OCI-LY1 (cell line): ENCODE data around the gene MACROD2.

Experiments used
- H2AFZ ChIP-seq: fragments of 200-600 bp; sonication (generic), shearing (Covaris generic); 2 replicates; pipeline ENCODE4 v1.6.0; 2014; ENCODE audit warnings: antibody characterized with exemption, mild to moderate bottlenecking, low read length
- H3F3A ChIP-seq: fragments of 200-600 bp; sonication (generic), shearing (Covaris generic); 2 replicates; pipeline ENCODE4 v1.6.0; 2014; ENCODE audit warnings: mild to moderate bottlenecking, antibody characterized with exemption, low read length, moderate library complexity; ENCODE audit not compliant: insufficient read depth
- H3K27ac ChIP-seq: fragments of 200-600 bp; sonication (generic); 2 replicates; pipeline ENCODE4 v1.5.1; 2014; ENCODE audit warnings: low read length, mixed run types, mild to moderate bottlenecking, low read depth; ENCODE audit not compliant: poor library complexity, severe bottlenecking
- H3K27me3 ChIP-seq: fragments of 200-600 bp; sonication (generic); 2 replicates; pipeline ENCODE4 v1.6.0; 2014; ENCODE audit warnings: antibody characterized with exemption, mild to moderate bottlenecking, low read length, moderate library complexity; ENCODE audit not compliant: insufficient read depth
- H3K36me3 ChIP-seq: fragments of 200-600 bp; sonication (generic); 2 replicates; pipeline ENCODE4 v1.6.1; 2014; ENCODE audit warnings: mild to moderate bottlenecking, antibody characterized with exemption, low read length, moderate library complexity, mixed read lengths; ENCODE audit not compliant: insufficient read depth
- H3K4me1 ChIP-seq: fragments of 200-600 bp; sonication (generic); 2 replicates; pipeline ENCODE4 v1.5.1; 2014; ENCODE audit warnings: mild to moderate bottlenecking, low read length, moderate library complexity; ENCODE audit not compliant: insufficient read depth, severe bottlenecking
- H3K4me2 ChIP-seq: fragments of 200-600 bp; sonication (generic), shearing (Covaris generic); 2 replicates; pipeline ENCODE4 v1.6.1; 2014; ENCODE audit warnings: low read length
- H3K4me3 ChIP-seq: fragments of 200-600 bp; sonication (generic); 2 replicates; pipeline ENCODE4 v1.5.1; 2014; ENCODE audit warnings: low read length, low read depth, mild to moderate bottlenecking, mixed read lengths; ENCODE audit not compliant: poor library complexity, severe bottlenecking
- H3K79me2 ChIP-seq: fragments of 200-600 bp; shearing (Covaris generic); 2 replicates; pipeline ENCODE4 v1.6.1; 2016; ENCODE audit warnings: mixed run types, low read length, mixed read lengths; ENCODE audit not compliant: insufficient read depth
- H3K9ac ChIP-seq: fragments of 200-600 bp; sonication (generic), shearing (Covaris generic); 2 replicates; pipeline ENCODE4 v1.6.1; 2014; ENCODE audit warnings: mild to moderate bottlenecking, low read length, mixed read lengths
- H3K9me2 ChIP-seq: fragments of 200-600 bp; sonication (generic), shearing (Covaris generic); 2 replicates; pipeline ENCODE4 v1.6.1; 2014; ENCODE audit warnings: low read depth, mild to moderate bottlenecking, low read length, mixed read lengths
- H3K9me3 ChIP-seq: fragments of 200-600 bp; shearing (Covaris generic); 2 replicates; pipeline ENCODE4 v1.6.1; 2014; ENCODE audit warnings: low read length, mixed read lengths
- H4K20me1 ChIP-seq: fragments of 200-600 bp; sonication (generic), shearing (Covaris generic); 2 replicates; pipeline ENCODE4 v1.6.0; 2016; ENCODE audit warnings: mild to moderate bottlenecking, low read length; ENCODE audit not compliant: insufficient read depth
- CTCF ChIP-seq: fragments of 200-600 bp; sonication (generic), shearing (Covaris generic); IDR thresholded peaks from 2 replicates; pipeline ENCODE4 v1.5.1; 2017; ENCODE audit warnings: mild to moderate bottlenecking, antibody characterized with exemption, low read length, moderate library complexity, mixed read lengths
- EZH2 ChIP-seq: fragments of 200-600 bp; sonication (generic), shearing (Covaris generic); IDR thresholded peaks from 2 replicates; pipeline ENCODE4 v1.8.0; 2017; ENCODE audit warnings: borderline replicate concordance, mixed run types, mild to moderate bottlenecking, antibody characterized with exemption, low read length, moderate library complexity, mixed read lengths

The MACROD2 gene

GRCh38 chr20:15916623-15917022, 1921.3 kb downstream of the MACROD2 start:
- TF ChIP-seq CTCF (no peak), EZH2 (no peak)
- H3K4me1 ChIP-seq, result no peaks in the 10 kb centered on the region
- H3K36me3 ChIP-seq, result no peaks in the 10 kb centered on the region
- no peak overlapping the region for H3K4me3 ChIP-seq
- no peaks in the 10 kb centered on the region for H3K9me2 ChIP-seq
- H3K9me3 ChIP-seq, result no peaks in the 10 kb centered on the region
- no peak overlapping the region for H3K4me2 ChIP-seq
- H3K79me2 ChIP-seq, result no peaks in the 10 kb centered on the region
- no peaks in the 10 kb centered on the region for H3F3A ChIP-seq
- H4K20me1 ChIP-seq, result no peaks in the 10 kb centered on the region
- no peak overlapping the region for H3K27ac ChIP-seq
- H3K27me3 ChIP-seq, result no peaks in the 10 kb centered on the region
- H2AFZ ChIP-seq, result no peak overlapping the region
- no peak overlapping the region for H3K9ac ChIP-seq

- Histone ChIP-seq H3F3A (no peaks in the 10 kb centered on the region), H3K9me3 (no peaks in the 10 kb centered on the region), H2AFZ (no peak overlapping the region), H3K27me3 (no peaks in the 10 kb centered on the region), H3K9ac (no peak overlapping the region), H3K9me2 (no peaks in the 10 kb centered on the region), H3K4me2 (no peak overlapping the region), H3K79me2 (no peaks in the 10 kb centered on the region), H4K20me1 (no peaks in the 10 kb centered on the region), H3K36me3 (no peaks in the 10 kb centered on the region), H3K4me3 (no peak overlapping the region), H3K4me1 (no peaks in the 10 kb centered on the region), H3K27ac (no peak overlapping the region)
- TF ChIP-seq EZH2 (no peak), CTCF (no peak)
These were observed 1922.0 kb downstream of the MACROD2 start for GRCh38 chr20:15917283-15917682.

- Histone ChIP-seq H3F3A (no peaks in the 10 kb centered on the region), H2AFZ (no peak overlapping the region), H3K79me2 (no peaks in the 10 kb centered on the region), H3K9ac (no peak overlapping the region), H3K4me2 (no peak overlapping the region), H3K4me3 (no peak overlapping the region), H3K9me2 (no peaks in the 10 kb centered on the region), H3K4me1 (no peaks in the 10 kb centered on the region), H4K20me1 (no peaks in the 10 kb centered on the region), H3K9me3 (no peaks in the 10 kb centered on the region), H3K36me3 (no peaks in the 10 kb centered on the region), H3K27ac (no peak overlapping the region), H3K27me3 (no peaks in the 10 kb centered on the region)
- no peak for TF ChIP-seq EZH2
- TF ChIP-seq CTCF, result no peak
These were observed 1923.3 kb downstream of the MACROD2 start for GRCh38 chr20:15918631-15919030.
